ENCODE data around the gene IRAK2. TPM values are rescaled to one million over a fixed set of nuclear protein-coding genes. Genes with fewer than 3 reads are reported as not detected.

The IRAK2 gene
- total RNA-seq, 1 donor from 2014 or later: 1.5 TPM

DNA sequence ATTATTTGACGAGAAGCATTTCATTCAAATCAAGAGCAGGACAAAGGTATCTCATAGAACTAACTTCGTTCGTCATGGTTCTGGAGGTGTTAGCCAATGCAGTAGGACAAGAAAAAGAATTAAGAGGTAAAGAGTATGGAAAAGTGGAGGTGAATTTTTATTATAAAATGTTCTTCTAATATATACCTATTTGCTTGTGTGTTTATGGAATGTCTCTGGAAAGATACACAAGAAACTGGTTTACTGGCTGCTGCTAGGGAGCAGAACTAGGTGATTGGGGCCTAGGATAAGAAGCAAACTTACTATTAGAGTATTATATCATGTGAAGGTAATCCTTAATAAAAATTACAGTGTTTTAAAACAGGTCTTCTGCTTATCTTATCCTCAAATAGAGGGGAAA lies 52.6 kb downstream of the IRAK2 start:
- no peak for DNase-seq (ENCODE audit: extremely low spot score, unreplicated experiment)
- Mint-ChIP-seq H3K4me3 (ENCODE audit: unreplicated experiment) (no peak overlapping the region), H3K27me3 (ENCODE audit: unreplicated experiment) (no peaks in the 10 kb centered on the region), H3K9me3 (ENCODE audit: unreplicated experiment) (no peaks in the 10 kb centered on the region), H3K27ac (ENCODE audit: unreplicated experiment) (no peak overlapping the region), H3K4me1 (ENCODE audit: unreplicated experiment) (peaks cover 1% of the 10 kb centered on the region), H3K36me3 (ENCODE audit: unreplicated experiment) (peaks cover 9% of the 10 kb centered on the region)
- TF ChIP-seq CTCF (IDR thresholded peaks at IDR 0.05): no peak

- Mint-ChIP-seq H3K36me3 (ENCODE audit: unreplicated experiment) (peaks cover 9% of the 10 kb centered on the region), H3K27ac (ENCODE audit: unreplicated experiment) (no peak overlapping the region)
These were observed 55.0 kb downstream of the IRAK2 start for GRCh38 chr3:10219737-10220136.

GRCh38 chr3:10223676-10224639 lies 59.2 kb downstream of the IRAK2 start:
- H3K27me3 Mint-ChIP-seq (ENCODE audit: unreplicated experiment): no peaks in the 10 kb centered on the region
- DNase-seq (ENCODE audit: extremely low spot score, unreplicated experiment): no peak
- H3K4me3 Mint-ChIP-seq (ENCODE audit: unreplicated experiment): no peak overlapping the region
- no peak overlapping the region for H3K27ac Mint-ChIP-seq (ENCODE audit: unreplicated experiment)
- no peak for TF ChIP-seq CTCF (IDR thresholded peaks at IDR 0.05)
- H3K4me1 Mint-ChIP-seq (ENCODE audit: unreplicated experiment): peaks cover 11% of the 10 kb centered on the region
- no peaks in the 10 kb centered on the region for H3K9me3 Mint-ChIP-seq (ENCODE audit: unreplicated experiment)
- H3K36me3 Mint-ChIP-seq (ENCODE audit: unreplicated experiment): peaks cover 4% of the 10 kb centered on the region

More at GRCh38 chr3:10219737-10220136, 55.0 kb downstream of the IRAK2 start:
- no peak for DNase-seq (ENCODE audit: extremely low spot score, unreplicated experiment)
- no peak for TF ChIP-seq CTCF (IDR thresholded peaks at IDR 0.05)
- no peak overlapping the region for H3K4me3 Mint-ChIP-seq (ENCODE audit: unreplicated experiment)
- peaks cover 3% of the 10 kb centered on the region for H3K4me1 Mint-ChIP-seq (ENCODE audit: unreplicated experiment)
- H3K27me3 Mint-ChIP-seq (ENCODE audit: unreplicated experiment): no peaks in the 10 kb centered on the region
- no peaks in the 10 kb centered on the region for H3K9me3 Mint-ChIP-seq (ENCODE audit: unreplicated experiment)

- no peak for DNase-seq (ENCODE audit: extremely low spot score, unreplicated experiment)
- Mint-ChIP-seq H3K27me3 (ENCODE audit: unreplicated experiment) (no peaks in the 10 kb centered on the region), H3K9me3 (ENCODE audit: unreplicated experiment) (no peaks in the 10 kb centered on the region), H3K27ac (ENCODE audit: unreplicated experiment) (peak overlapping the region; percentile 52), H3K4me3 (ENCODE audit: unreplicated experiment) (no peak overlapping the region), H3K36me3 (ENCODE audit: unreplicated experiment) (no peaks in the 10 kb centered on the region), H3K4me1 (ENCODE audit: unreplicated experiment) (peaks cover 11% of the 10 kb centered on the region)
- peak; percentile 78 for TF ChIP-seq CTCF (IDR thresholded peaks at IDR 0.05)
These were observed 60.3 kb downstream of the IRAK2 start for GRCh38 chr3:10224794-10225665.
